Mesothelial cell of epicardium (in vitro differentiated cells): Measurements from ENCODE around the gene GINS3. TPM values are rescaled to one million over a fixed set of nuclear protein-coding genes. Genes with fewer than 3 reads are reported as not detected.
"Not testable (repeated sequence)": the region's sequence is repeated elsewhere in the genome, so short reads cannot be mapped to it uniquely, and the experiment has no call there.

Source experiments
- DNase-seq, 2 experiments: peaks; one replicate each; pipeline ENCODE4 v3.0.0; 2021; ENCODE audit warnings: low spot score in 2 of 2; ENCODE audit not compliant: unreplicated experiment in 2 of 2
- H3K27ac Mint-ChIP-seq: 2 replicates; pipeline ENCODE4 v1.8.0; 2021; ENCODE audit warnings: mixed read lengths
- H3K27me3 Mint-ChIP-seq: 2 replicates; pipeline ENCODE4 v1.8.0; 2021; ENCODE audit warnings: low read depth, mixed read lengths
- H3K36me3 Mint-ChIP-seq: 2 replicates; pipeline ENCODE4 v1.8.0; 2021; ENCODE audit warnings: mixed read lengths
- H3K4me1 Mint-ChIP-seq: 2 replicates; pipeline ENCODE4 v1.8.0; 2021; ENCODE audit warnings: mixed read lengths
- H3K4me3 Mint-ChIP-seq: 2 replicates; pipeline ENCODE4 v1.8.0; 2021; ENCODE audit warnings: mild to moderate bottlenecking, moderate library complexity, mixed read lengths
- H3K9me3 Mint-ChIP-seq: 2 replicates; pipeline ENCODE4 v1.8.0; 2021; ENCODE audit warnings: mixed read lengths
- CTCF ChIP-seq: fragments of 200-600 bp; sonication (generic); IDR thresholded peaks from one replicate; pipeline ENCODE4 v1.5.0; 2021; ENCODE audit warnings: antibody characterized with exemption; ENCODE audit not compliant: unreplicated experiment
- total RNA-seq: library from RNA; stranded (reverse); gene quantifications from 3 replicates; pipeline ENCODE4 v1.2.1, GENCODE V29; 2021

The GINS3 gene
- total RNA-seq, 1 donor from 2014 or later: 5.0 TPM

- Mint-ChIP-seq H3K4me3 (no peak overlapping the region), H3K9me3 (no peaks in the 10 kb centered on the region), H3K36me3 (peaks cover 1% of the 10 kb centered on the region), H3K4me1 (peaks cover 6% of the 10 kb centered on the region), H3K27ac (no peak overlapping the region), H3K27me3 (peaks cover 38% of the 10 kb centered on the region)
- TF ChIP-seq CTCF: no peak
- DNase-seq: no peak
These were observed 2.5 kb upstream of the GINS3 start for GRCh38 chr16:58389724-58390123.

- Mint-ChIP-seq H3K4me3 (peak overlapping the region; percentile 98), H3K27me3 (peaks cover 29% of the 10 kb centered on the region), H3K9me3 (peaks cover 3% of the 10 kb centered on the region), H3K4me1 (peaks cover 6% of the 10 kb centered on the region), H3K36me3 (peaks cover 7% of the 10 kb centered on the region), H3K27ac (peak overlapping the region; percentile 93)
- TF ChIP-seq CTCF: no peak
- DNase-seq: no peak
These were observed 850 bp downstream of the GINS3 start for GRCh38 chr16:58393138-58393504.

- H3K4me3 Mint-ChIP-seq, H3K9me3 Mint-ChIP-seq, H3K27ac Mint-ChIP-seq, DNase-seq, H3K4me1 Mint-ChIP-seq, H3K27me3 Mint-ChIP-seq: not testable (repeated sequence)
- peaks cover 17% of the 10 kb centered on the region for H3K36me3 Mint-ChIP-seq
These were observed 4.6 kb downstream of the GINS3 start for GRCh38 chr16:58396897-58397296.

GRCh38 chr16:58399718-58400633 is 7.7 kb downstream of the GINS3 start:
- TF ChIP-seq CTCF: no peak
- Mint-ChIP-seq H3K27me3 (no peaks in the 10 kb centered on the region), H3K4me3 (no peak overlapping the region), H3K4me1 (no peaks in the 10 kb centered on the region), H3K36me3 (peaks cover 18% of the 10 kb centered on the region), H3K9me3 (peaks cover 6% of the 10 kb centered on the region), H3K27ac (no peak overlapping the region)
- DNase-seq: no peak

GRCh38 chr16:58401305-58401704 is 9.0 kb downstream of the GINS3 start:
- DNase-seq, H3K27ac Mint-ChIP-seq, H3K4me3 Mint-ChIP-seq, H3K4me1 Mint-ChIP-seq, H3K9me3 Mint-ChIP-seq, H3K27me3 Mint-ChIP-seq: not testable (repeated sequence)
- peaks cover 15% of the 10 kb centered on the region for H3K36me3 Mint-ChIP-seq

- H3K9me3 Mint-ChIP-seq: peaks cover 6% of the 10 kb centered on the region
- H3K4me3 Mint-ChIP-seq: no peak overlapping the region
- no peaks in the 10 kb centered on the region for H3K4me1 Mint-ChIP-seq
- H3K36me3 Mint-ChIP-seq: peaks cover 15% of the 10 kb centered on the region
- H3K27ac Mint-ChIP-seq: no peak overlapping the region
- no peak for DNase-seq
- TF ChIP-seq CTCF: no peak
- H3K27me3 Mint-ChIP-seq: no peaks in the 10 kb centered on the region
These were observed 10.5 kb downstream of the GINS3 start for GRCh38 chr16:58402796-58403195.
